ENCODE measurements around the gene SPATA13. TPM values are rescaled to one million over a fixed set of nuclear protein-coding genes. Genes with fewer than 3 reads are reported as not detected.
"Not testable (repeated sequence)": the region's sequence is repeated elsewhere in the genome, so short reads cannot be mapped to it uniquely, and the experiment has no call there.

Gene SPATA13
- 0.68 and 0.88 TPM in 2 replicates for total RNA-seq (2014; rRNA removed; shearing (Covaris generic))

- in situ Hi-C loops (cut with HindIII; ENCODE audit: low sequenced_read_pairs), result no loop called here
- DNase-seq (ENCODE audit: low spot score), result peak; percentile 67
Observed at GRCh38 chr13:24160458-24161009, at the start of gene SPATA13. Gene SPATA13, plus strand, starts transcription at chr13:24160720. Its CDS starts 62,210 bp downstream, at chr13:24222930.

DNA sequence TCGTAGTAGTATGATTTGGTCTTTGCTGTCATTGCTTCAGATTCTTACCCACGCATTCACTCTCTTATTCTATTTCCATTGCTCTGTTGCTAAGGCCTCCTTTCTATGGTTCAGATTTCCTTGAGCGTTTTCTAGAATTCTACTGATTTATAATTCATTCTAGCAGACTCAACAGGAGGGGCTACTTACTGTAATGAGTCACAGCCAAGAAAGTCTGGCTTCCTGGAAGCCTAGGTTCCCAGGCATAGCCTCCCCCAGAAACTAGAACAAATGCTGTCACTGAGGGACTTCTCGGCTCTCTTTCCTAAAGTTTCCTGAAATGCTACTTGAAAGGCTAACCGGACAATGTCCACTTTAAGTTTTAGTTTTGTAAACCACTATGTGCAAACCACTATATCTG is 47.7 kb upstream of the SPATA13 start:
- no peak for DNase-seq (ENCODE audit: low spot score)
- in situ Hi-C loops (cut with HindIII; ENCODE audit: low sequenced_read_pairs), result no loop called here

DNA sequence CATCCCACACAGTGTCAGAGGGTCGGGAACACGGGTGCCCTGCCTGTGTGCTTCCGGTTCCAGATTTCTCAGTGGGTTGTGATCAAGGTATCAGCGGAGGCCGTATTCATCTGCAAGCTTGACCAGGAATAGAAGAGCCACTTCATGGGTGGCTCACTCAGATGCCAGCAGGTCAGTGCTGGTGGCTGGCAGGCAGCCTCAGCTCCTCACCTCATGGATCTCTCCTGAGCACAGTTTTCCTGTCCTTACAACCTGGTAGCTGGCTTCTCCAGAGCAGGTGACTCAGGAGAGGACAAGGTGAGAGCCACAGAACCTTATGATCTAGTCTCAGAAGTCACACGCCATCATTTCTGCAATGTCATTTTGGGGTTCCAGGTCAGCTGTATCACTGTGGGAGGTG is 44.8 kb upstream of the SPATA13 start:
- in situ Hi-C loops (cut with HindIII; ENCODE audit: low sequenced_read_pairs), result no loop called here
- no peak for DNase-seq (ENCODE audit: low spot score)

DNA sequence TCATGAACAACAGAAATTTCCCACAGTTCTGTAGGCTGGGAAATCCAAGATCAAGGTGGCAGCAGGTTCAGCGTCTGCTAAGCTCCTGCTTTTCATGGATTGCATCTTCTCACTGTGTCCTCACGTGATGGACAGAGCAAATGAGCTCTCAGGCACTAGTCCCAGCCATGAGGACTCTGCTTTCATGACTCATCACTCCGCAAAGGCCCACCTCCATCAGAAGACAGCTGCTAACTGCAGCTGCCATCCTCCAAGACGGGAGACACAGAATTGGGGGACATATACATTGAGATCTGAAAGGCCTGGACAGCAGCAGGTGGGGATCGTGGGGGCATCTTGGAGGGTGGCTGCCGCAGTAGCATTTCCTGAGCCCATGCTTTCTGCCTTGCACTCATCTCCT is 44.4 kb upstream of the SPATA13 start:
- no peak for DNase-seq (ENCODE audit: low spot score)
- in situ Hi-C loops (cut with HindIII; ENCODE audit: low sequenced_read_pairs), result no loop called here

GRCh38 chr13:24118576-24118975 is 41.9 kb upstream of the SPATA13 start:
- in situ Hi-C loops (cut with HindIII; ENCODE audit: low sequenced_read_pairs), result no loop called here
- no peak for DNase-seq (ENCODE audit: low spot score)

DNA sequence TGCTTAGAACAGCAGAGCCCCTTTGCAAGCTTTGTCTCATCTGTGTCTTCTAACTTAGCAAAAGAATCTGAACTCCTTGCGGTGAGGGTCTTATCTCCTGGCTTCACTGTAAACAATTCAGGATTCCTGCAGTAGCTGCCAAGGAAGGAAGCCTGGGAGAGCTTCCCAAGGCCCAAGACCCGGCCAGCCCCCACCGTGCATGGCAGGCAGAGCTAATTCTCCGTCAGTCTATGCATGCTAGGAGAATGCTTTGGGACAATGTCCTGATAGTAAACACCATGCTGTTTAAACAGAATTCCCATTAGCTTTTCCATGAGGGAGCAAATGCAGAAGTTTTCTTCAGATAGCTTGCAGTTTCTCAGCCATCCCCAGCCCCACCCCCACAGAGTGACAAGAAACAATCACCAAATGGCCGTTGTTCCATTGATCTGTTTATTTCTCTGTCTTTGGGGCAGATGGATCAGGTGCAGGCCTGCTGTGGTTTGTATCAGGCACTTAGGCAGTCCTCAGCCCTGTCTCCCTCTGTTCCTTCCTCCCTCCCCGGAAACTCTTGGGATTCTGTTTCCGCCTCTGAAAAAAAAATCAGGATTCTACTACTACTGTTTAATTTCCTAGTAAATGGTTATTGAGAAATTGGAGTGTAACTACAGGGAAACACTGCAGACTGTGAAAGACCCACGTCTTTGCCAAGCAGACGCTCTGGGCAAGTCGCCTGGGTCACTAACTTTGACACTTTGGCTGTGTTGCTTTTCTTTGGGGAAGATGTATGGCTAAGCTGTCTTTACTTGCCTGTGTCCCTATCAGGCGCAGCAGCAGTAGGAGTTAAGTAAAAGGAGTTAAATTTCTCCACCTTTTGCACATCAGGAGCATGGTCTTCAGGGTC is 40.7 kb upstream of the SPATA13 start:
- no peak for DNase-seq (ENCODE audit: low spot score)
- in situ Hi-C loops (cut with HindIII; ENCODE audit: low sequenced_read_pairs), result no loop called here

DNA sequence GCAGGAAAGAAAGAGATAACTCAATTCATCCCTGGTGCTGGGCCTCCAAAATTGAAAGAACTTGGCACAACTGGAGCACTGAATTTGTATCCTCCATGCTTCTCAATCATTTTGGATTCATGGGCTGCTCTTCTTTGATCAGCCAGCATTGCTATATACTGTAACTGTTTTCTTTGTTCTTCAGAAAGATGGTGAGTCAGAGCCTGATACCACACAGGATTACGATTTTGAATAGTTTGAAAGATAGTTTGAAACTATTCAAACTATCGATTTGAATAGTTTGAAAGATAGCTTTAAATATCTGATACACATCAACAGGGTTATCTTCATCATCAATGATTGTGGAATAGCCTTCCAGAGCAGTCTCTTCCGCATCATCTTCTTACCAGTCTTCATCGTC is 38.5 kb upstream of the SPATA13 start:
- in situ Hi-C loops (cut with HindIII; ENCODE audit: low sequenced_read_pairs); DNase-seq (ENCODE audit: low spot score): not testable (repeated sequence)

GRCh38 chr13:24122569-24122968 is 38.0 kb upstream of the SPATA13 start:
- DNase-seq (ENCODE audit: low spot score), result no peak
- in situ Hi-C loops (cut with HindIII; ENCODE audit: low sequenced_read_pairs), result no loop called here

GRCh38 chr13:24123761-24124160 is 36.8 kb upstream of the SPATA13 start:
- no peak for DNase-seq (ENCODE audit: low spot score)
- in situ Hi-C loops (cut with HindIII; ENCODE audit: low sequenced_read_pairs), result no loop called here

DNA sequence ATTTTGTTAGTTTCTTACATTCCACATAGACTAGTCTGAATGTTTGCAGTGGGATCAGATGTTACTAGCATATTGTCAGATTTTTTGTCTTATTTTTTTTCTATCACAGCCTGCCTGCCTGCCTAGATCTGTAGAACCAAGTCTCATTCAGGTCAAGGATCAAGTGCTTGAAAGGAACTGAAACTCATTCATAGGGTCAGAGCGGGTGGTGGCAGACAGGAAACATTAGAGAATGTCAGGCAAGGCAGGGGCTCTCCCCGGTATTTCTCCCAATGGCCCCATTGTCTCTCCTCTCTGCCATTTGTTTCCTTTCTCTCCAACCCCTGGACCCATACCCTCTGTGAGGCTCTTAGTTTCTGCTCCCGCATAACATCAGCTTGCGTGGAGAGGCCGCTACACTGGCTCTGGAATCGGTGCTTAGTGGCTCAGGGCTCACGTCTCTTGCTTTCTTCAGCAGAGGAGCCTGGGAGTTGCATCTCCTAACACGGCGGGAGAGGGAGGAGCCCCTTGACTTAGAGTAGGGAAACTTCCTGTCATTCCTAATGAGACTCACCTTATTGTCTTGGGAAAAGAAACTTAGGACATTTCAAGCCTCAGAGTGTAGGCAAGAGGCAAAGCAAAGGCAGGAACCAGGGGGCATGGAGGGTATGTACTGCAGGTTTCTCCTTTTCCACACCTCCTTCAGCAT is 35.6 kb upstream of the SPATA13 start:
- in situ Hi-C loops (cut with HindIII; ENCODE audit: low sequenced_read_pairs), result no loop called here
- DNase-seq (ENCODE audit: low spot score), result no peak

GRCh38 chr13:24127116-24127631 is 33.3 kb upstream of the SPATA13 start:
- in situ Hi-C loops (cut with HindIII; ENCODE audit: low sequenced_read_pairs), result no loop called here
- no peak for DNase-seq (ENCODE audit: low spot score)

DNA sequence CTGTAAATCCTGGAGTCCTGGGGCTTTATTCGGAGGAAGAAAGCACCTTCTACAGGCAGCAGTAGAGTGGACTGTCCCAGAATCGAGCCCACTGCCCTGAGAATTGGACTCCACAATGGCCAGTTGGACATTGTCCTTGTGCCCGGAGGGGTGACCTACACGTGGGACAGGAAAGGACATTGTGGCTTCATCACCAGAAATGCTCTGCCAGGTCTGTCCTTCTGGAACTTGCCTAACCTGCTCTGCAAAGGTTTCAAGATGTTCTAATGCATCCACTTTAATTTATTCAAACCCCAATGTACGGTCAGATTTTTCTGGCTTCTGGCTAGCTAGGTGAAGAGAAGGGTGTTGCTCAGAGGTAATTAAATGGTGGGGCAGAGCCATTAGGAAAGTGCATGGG is 32.4 kb upstream of the SPATA13 start:
- in situ Hi-C loops (cut with HindIII; ENCODE audit: low sequenced_read_pairs), result no loop called here
- DNase-seq (ENCODE audit: low spot score), result no peak

DNA sequence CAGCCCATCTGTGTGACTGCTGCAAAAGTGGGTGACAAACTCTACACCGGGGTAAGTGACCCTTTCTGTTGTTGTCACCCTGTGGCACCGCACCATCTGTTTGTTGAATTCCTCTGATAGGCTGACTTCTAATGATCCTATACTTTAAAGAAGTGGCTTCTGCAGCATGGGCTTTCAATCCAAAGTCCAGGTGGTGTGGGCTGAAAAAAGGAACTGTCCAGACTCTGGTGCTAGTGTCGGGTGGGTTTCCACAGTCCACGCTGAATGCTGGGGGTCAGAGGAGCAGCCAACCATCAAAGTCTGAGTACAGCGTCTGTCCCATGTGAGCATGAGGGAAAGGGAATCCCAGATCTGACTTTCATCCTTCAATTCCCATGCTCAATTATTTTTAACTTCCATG is 31.6 kb upstream of the SPATA13 start:
- in situ Hi-C loops (cut with HindIII; ENCODE audit: low sequenced_read_pairs), result no loop called here

DNA sequence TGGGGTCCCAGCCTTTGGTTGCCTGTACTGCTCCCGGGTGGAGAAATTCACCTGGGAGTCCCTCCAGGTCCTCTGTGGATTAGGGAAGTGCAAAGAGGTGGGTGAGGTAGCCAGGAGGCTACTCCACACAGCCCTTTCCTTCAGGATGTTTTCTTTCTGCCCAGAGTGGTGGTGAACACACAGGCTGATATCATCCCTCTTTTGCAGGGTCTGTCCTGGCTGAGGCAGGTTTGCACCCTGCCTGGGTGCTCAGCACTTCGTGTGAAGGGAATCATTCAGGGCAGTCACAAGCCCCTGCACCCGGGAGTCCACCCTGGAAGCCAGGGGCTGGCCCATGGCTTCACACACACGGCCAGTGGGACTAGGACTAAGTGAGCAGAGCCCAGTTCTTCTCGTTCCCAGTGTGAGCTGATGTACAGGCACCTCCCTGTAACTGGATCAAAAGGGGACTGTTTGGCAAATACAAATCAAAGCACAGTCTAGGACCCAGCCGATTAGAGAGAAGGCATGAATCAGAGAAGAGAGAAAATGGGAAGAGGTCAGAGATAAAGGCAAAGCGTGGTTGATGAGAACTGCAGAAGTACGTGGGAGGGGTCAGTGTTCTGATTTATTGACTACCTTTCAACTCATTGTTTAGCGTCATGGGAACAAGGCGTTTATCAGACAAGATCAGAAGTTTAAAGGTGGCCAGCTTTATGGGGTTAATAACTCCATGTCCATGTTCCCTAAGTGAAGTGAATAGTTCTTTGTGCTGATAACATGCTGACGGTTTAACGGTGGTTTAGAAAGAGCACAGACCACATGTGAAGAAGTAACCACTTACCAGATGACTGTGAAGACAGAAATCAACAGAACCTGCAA is 30.4 kb upstream of the SPATA13 start:
- no peak for DNase-seq (ENCODE audit: low spot score)
- in situ Hi-C loops (cut with HindIII; ENCODE audit: low sequenced_read_pairs), result no loop called here

More for the DNA sequence above, 31.6 kb upstream of the SPATA13 start:
- DNase-seq (ENCODE audit: low spot score), result no peak

- in situ Hi-C loops (cut with HindIII; ENCODE audit: low sequenced_read_pairs), result no loop called here
- no peak for DNase-seq (ENCODE audit: low spot score)
Observed at GRCh38 chr13:24131749-24132148, 28.8 kb upstream of the SPATA13 start.

DNA sequence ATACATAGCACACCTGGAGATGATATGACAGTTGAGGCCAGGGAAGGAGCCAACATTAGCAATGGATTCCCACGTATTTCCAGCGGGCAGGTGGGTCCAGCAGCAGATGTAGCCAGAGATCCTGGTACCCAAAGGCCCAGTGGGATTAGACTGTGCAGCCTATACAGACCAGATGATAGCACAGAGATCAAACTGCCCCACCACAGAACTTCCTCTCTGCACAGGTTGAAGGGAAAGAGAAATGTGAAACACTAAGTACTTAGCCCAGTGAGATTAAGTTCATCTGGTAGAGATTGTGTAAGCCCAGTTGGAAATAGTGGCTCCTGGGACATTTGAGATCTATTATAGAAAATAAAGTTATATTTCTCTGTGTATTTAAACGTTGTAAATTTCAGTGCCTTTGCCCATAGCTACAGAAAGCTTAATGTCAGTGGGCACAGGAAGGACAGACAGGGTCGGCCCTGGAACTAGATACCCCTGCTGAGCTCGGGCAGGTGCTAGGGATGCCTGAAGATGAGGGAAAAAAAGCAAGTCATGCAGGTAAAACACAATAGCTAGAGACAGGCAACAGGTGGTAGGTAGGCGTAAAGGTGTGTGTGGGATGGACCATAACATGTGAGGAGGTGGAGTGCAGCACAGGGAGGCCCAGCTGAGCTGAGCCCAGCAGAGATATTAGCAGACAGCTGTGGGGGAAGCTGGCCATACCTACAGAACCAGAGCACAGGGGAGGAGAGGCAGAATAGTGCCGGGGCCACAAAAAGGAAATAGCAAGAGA is 27.3 kb upstream of the SPATA13 start:
- DNase-seq (ENCODE audit: low spot score), result no peak
- in situ Hi-C loops (cut with HindIII; ENCODE audit: low sequenced_read_pairs), result no loop called here

GRCh38 chr13:24134231-24134630 is 26.3 kb upstream of the SPATA13 start:
- in situ Hi-C loops (cut with HindIII; ENCODE audit: low sequenced_read_pairs), result no loop called here
- no peak for DNase-seq (ENCODE audit: low spot score)

DNA sequence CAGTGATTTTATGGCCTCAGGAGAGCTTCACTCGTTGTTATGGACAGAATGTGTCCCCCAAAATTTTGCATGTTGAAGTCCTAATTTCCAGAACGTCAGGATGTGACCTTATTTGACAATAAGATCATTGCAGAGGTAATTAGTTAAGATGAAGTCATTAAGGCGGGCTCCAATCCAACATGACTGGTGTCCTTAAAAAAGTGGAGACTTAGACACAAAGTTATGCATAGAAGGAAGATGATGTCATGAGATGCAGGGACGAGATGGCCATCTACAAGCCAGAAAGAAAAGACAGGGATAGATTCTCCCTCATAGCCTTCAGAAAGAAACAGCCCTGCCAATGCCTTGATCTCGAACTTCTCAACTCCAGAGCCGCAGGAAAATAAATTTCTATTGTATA is 25.8 kb upstream of the SPATA13 start:
- in situ Hi-C loops (cut with HindIII; ENCODE audit: low sequenced_read_pairs), result no loop called here
- no peak for DNase-seq (ENCODE audit: low spot score)

Measured in G401 (cell line).